Measurements from ENCODE around the gene PNMA5. TPM values are rescaled to one million over a fixed set of nuclear protein-coding genes. Genes with fewer than 3 reads are reported as not detected.

The PNMA5 gene
- polyA plus RNA-seq, 1 donor from 2014 or later: 1.4 TPM

Other genes with a start within 250 kb of the PNMA5 start
- gene MAGEA2, start 240.3 kb downstream of the PNMA5 start, polyA plus RNA-seq: 1.6 and 1.8 TPM in 2 replicates
- gene CSAG3, start 234.9 kb downstream of the PNMA5 start, polyA plus RNA-seq: 1.1 and 1.2 TPM in 2 replicates
- not detected in 2 replicates for gene MAGEA6, start 224.4 kb downstream of the PNMA5 start, polyA plus RNA-seq
- gene CETN2, start 163.4 kb downstream of the PNMA5 start, polyA plus RNA-seq: 138 and 163 TPM in 2 replicates
- 18.4 and 21.7 TPM in 2 replicates for gene NSDHL, start 163.1 kb downstream of the PNMA5 start, polyA plus RNA-seq
- gene ZNF185, start 96.0 kb downstream of the PNMA5 start, polyA plus RNA-seq: 2.8 and 3.8 TPM in 2 replicates
- gene PNMA3, start 62.4 kb upstream of the PNMA5 start, polyA plus RNA-seq: 3.2 and 3.7 TPM in 2 replicates
- gene PNMA6A, start 78.3 kb upstream of the PNMA5 start, polyA plus RNA-seq: 11.3 and 13.6 TPM in 2 replicates
- not detected in 2 replicates for gene MAGEA1, start 185.2 kb upstream of the PNMA5 start, polyA plus RNA-seq

Measured in neural cell (in vitro differentiated cells).